ENCODE data around the gene DCLK1. TPM values are rescaled to one million over a fixed set of nuclear protein-coding genes. Genes with fewer than 3 reads are reported as not detected.
A peak's percentile ranks its signal among the peaks of the same experiment; 100 is the strongest.

The DCLK1 gene
- total and polyA plus RNA-seq, 12 donors: 0.68 to 22.6 (median 2.3) TPM

GRCh38 chr13:35724446-35724845 is 406.7 kb downstream of the DCLK1 start:
- Histone ChIP-seq H3K27ac (peak overlapping the region in 1 of 5 donors; percentile 39), H3K36me3 (replicated peaks in 1 of 2) (no peaks in the 10 kb centered on the region), H3K9me3 (replicated peaks in 1 of 3) (no peaks in the 10 kb centered on the region), H3K4me1 (replicated peaks in 1 of 2) (peaks cover 4 to 24% of the 10 kb centered on the region in 2 donors), H3K4me3 (no peak overlapping the region), H3K27me3 (no peaks in the 10 kb centered on the region)
- no peak for TF ChIP-seq POLR2A (IDR thresholded peaks at IDR 0.05)
- TF ChIP-seq, protein P1, sequence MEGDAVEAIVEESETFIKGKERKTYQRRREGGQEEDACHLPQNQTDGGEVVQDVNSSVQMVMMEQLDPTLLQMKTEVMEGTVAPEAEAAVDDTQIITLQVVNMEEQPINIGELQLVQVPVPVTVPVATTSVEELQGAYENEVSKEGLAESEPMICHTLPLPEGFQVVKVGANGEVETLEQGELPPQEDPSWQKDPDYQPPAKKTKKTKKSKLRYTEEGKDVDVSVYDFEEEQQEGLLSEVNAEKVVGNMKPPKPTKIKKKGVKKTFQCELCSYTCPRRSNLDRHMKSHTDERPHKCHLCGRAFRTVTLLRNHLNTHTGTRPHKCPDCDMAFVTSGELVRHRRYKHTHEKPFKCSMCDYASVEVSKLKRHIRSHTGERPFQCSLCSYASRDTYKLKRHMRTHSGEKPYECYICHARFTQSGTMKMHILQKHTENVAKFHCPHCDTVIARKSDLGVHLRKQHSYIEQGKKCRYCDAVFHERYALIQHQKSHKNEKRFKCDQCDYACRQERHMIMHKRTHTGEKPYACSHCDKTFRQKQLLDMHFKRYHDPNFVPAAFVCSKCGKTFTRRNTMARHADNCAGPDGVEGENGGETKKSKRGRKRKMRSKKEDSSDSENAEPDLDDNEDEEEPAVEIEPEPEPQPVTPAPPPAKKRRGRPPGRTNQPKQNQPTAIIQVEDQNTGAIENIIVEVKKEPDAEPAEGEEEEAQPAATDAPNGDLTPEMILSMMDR (IDR thresholded peaks at IDR 0.05): no peak
- DNase-seq: no peak
- WGBS, 4 donors: 70 to 77% (median 75%) methylated on average over 6 of the region's 6 CpGs
- intact Hi-C loops (cut with DNase I): no loop called here

GRCh38 chr13:35723821-35724220 is 407.4 kb downstream of the DCLK1 start:
- Histone ChIP-seq H3K4me1 (replicated peaks in 1 of 2) (peaks cover 4 to 24% of the 10 kb centered on the region in 2 donors), H3K27ac (peak overlapping the region in 1 of 5 donors; percentile 39), H3K36me3 (replicated peaks in 1 of 2) (no peaks in the 10 kb centered on the region), H3K27me3 (no peaks in the 10 kb centered on the region), H3K4me3 (no peak overlapping the region), H3K9me3 (replicated peaks in 1 of 3) (no peaks in the 10 kb centered on the region)
- peak in 6 of 7 donors; percentile 56 to 64 (median 58) for DNase-seq
- intact Hi-C loops (cut with DNase I): no loop called here
- TF ChIP-seq, protein P1 (IDR thresholded peaks at IDR 0.05): no peak
- TF ChIP-seq POLR2A (IDR thresholded peaks at IDR 0.05): no peak
- 12 to 29% (median 17%) methylated on average over 5 of the region's 5 CpGs for WGBS, 4 donors

DNA sequence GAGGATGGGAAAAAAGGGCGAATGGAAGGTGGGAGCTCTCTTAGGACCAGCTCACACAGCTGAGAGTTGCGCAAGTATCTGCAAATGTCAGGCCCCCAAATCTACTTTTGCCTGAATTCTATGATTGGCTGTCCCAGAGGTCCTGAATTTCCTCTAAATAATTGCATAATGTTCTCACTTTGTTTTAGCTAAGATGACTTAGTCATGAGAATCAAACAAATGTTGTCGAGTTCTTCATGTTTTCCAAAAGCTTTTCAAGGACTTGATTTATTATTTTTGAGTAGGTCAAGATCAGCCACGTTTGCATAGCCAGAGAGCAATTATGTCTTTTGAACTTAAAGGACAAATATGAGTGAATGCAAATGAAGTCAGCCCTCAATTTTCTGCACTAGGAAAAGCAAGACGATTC is 408.1 kb downstream of the DCLK1 start:
- Histone ChIP-seq H3K4me1 (replicated peaks in 1 of 2) (peaks cover 4 to 24% of the 10 kb centered on the region in 2 donors), H3K9me3 (replicated peaks in 1 of 3) (no peaks in the 10 kb centered on the region), H3K27ac (no peak overlapping the region), H3K27me3 (no peaks in the 10 kb centered on the region), H3K36me3 (replicated peaks in 1 of 2) (no peaks in the 10 kb centered on the region), H3K4me3 (no peak overlapping the region)
- 30 to 40% (median 37%) methylated on average over 5 of the region's 5 CpGs for WGBS, 4 donors
- TF ChIP-seq, protein P1 (IDR thresholded peaks at IDR 0.05): no peak
- TF ChIP-seq POLR2A (IDR thresholded peaks at IDR 0.05): no peak
- intact Hi-C loops (cut with DNase I): no loop called here
- peak in 1 of 7 donors; percentile 4 for DNase-seq

- TF ChIP-seq POLR2A (IDR thresholded peaks at IDR 0.05): no peak
- TF ChIP-seq, protein P1 (IDR thresholded peaks at IDR 0.05): no peak
- 52 to 61% (median 57%) methylated on average over 9 of the region's 9 CpGs for WGBS, 4 donors
- no peak overlapping the region for H3K27ac ChIP-seq
- H3K9me3 ChIP-seq (replicated peaks in 1 of 3): no peaks in the 10 kb centered on the region
- DNase-seq: no peak
- no peaks in the 10 kb centered on the region for H3K27me3 ChIP-seq
- peaks cover 4 to 24% of the 10 kb centered on the region in 2 donors for H3K4me1 ChIP-seq (replicated peaks in 1 of 2)
- intact Hi-C loops (cut with DNase I): no loop called here
- no peak overlapping the region for H3K4me3 ChIP-seq
- H3K36me3 ChIP-seq (replicated peaks in 1 of 2): no peaks in the 10 kb centered on the region
Measured at GRCh38 chr13:35722458-35723052, 408.6 kb downstream of the DCLK1 start.

All from adrenal gland (tissue), 12 donors.